Trophoblast cell (in vitro differentiated cells and primary cell): ENCODE results near the gene LIF.

Experiments
- DNase-seq, 2 donors: peaks; one replicate each; pipeline ENCODE4 v3.0.0-alpha.2; 2016
- H2AFZ ChIP-seq: 2 replicates; pipeline ENCODE4 v1.6.1; 2013; ENCODE audit warnings: low read length, moderate library complexity, mild to moderate bottlenecking; ENCODE audit not compliant: insufficient read depth, poor library complexity
- H2AK5ac ChIP-seq: 2 replicates; pipeline ENCODE4 v1.6.1; 2013; ENCODE audit warnings: mild to moderate bottlenecking, low read length
- H2BK120ac ChIP-seq: 2 replicates; pipeline ENCODE4 v1.6.1; 2013; ENCODE audit warnings: low read length, mild to moderate bottlenecking, moderate library complexity; ENCODE audit not compliant: insufficient read depth, poor library complexity
- H2BK12ac ChIP-seq: 2 replicates; pipeline ENCODE4 v1.6.1; 2013; ENCODE audit warnings: mild to moderate bottlenecking, low read length, moderate library complexity
- H2BK5ac ChIP-seq: 2 replicates; pipeline ENCODE4 v1.6.1; 2013; ENCODE audit warnings: low read length, low read depth, moderate library complexity, mild to moderate bottlenecking; ENCODE audit not compliant: poor library complexity
- H3K14ac ChIP-seq: 2 replicates; pipeline ENCODE4 v1.6.1; 2013; ENCODE audit warnings: mild to moderate bottlenecking, low read length
- H3K18ac ChIP-seq: 2 replicates; pipeline ENCODE4 v1.6.1; 2013; ENCODE audit warnings: mild to moderate bottlenecking, low read length
- H3K23ac ChIP-seq: 2 replicates; pipeline ENCODE4 v1.6.1; 2013; ENCODE audit warnings: low read length
- H3K27ac ChIP-seq: 2 replicates; pipeline ENCODE4 v1.5.1; 2013; ENCODE audit warnings: low read depth, mild to moderate bottlenecking, inconsistent platforms, low read length, moderate library complexity
- H3K27me3 ChIP-seq: 2 replicates; pipeline ENCODE4 v1.6.1; 2013; ENCODE audit warnings: inconsistent platforms, mild to moderate bottlenecking, low read length, moderate library complexity; ENCODE audit not compliant: insufficient read depth
- H3K36me3 ChIP-seq, 2 experiments: 1 replicate in 1 of 2; 2 replicates in 1 of 2; pipeline ENCODE4 v1.6.1; 2013; ENCODE audit warnings: low read length in 2 of 2, mild to moderate bottlenecking in 2 of 2, moderate library complexity in 1 of 2; ENCODE audit not compliant: insufficient read depth in 2 of 2, control insufficient read depth in 1 of 2
- H3K4ac ChIP-seq: 2 replicates; pipeline ENCODE4 v1.6.1; 2013; ENCODE audit warnings: low read depth, mild to moderate bottlenecking, low read length, moderate library complexity
- H3K4me1 ChIP-seq, 2 experiments: 1 replicate in 1 of 2; 2 replicates in 1 of 2; pipeline ENCODE4 v1.6.1; 2013; ENCODE audit warnings: low read length in 2 of 2, mild to moderate bottlenecking in 2 of 2, moderate library complexity in 1 of 2; ENCODE audit not compliant: insufficient read depth in 2 of 2, control insufficient read depth in 1 of 2
- H3K4me2 ChIP-seq: 2 replicates; pipeline ENCODE4 v1.6.1; 2013; ENCODE audit warnings: inconsistent platforms, mild to moderate bottlenecking, low read length, moderate library complexity
- H3K4me3 ChIP-seq: 2 replicates; pipeline ENCODE4 v1.5.1; 2013; ENCODE audit warnings: mild to moderate bottlenecking, low read depth, low read length, inconsistent platforms
- H3K79me1 ChIP-seq: one replicate; pipeline ENCODE4 v1.6.1; 2013; ENCODE audit warnings: low read length
- H3K79me2 ChIP-seq: 2 replicates; pipeline ENCODE4 v1.6.1; 2013; ENCODE audit warnings: low read length, mild to moderate bottlenecking; ENCODE audit not compliant: control insufficient read depth, insufficient read depth, poor library complexity
- H3K9ac ChIP-seq: 2 replicates; pipeline ENCODE4 v1.6.1; 2013; ENCODE audit warnings: mild to moderate bottlenecking, low read length
- H3K9me3 ChIP-seq: 2 replicates; pipeline ENCODE4 v1.6.1; 2013; ENCODE audit warnings: low read depth, mild to moderate bottlenecking, control low read depth, inconsistent platforms, low read length; ENCODE audit not compliant: insufficient read depth
- H4K12ac ChIP-seq: 2 replicates; pipeline ENCODE4 v1.6.1; 2013; ENCODE audit warnings: low read depth, mild to moderate bottlenecking, low read length, moderate library complexity
- H4K8ac ChIP-seq: 2 replicates; pipeline ENCODE4 v1.6.1; 2013; ENCODE audit warnings: low read depth, mild to moderate bottlenecking, low read length, moderate library complexity
- H4K91ac ChIP-seq: one replicate; pipeline ENCODE4 v1.6.1; 2013; ENCODE audit warnings: low read depth, mild to moderate bottlenecking, low read length, moderate library complexity
- WGBS: extraction: QIAGEN DNeasy Blood & Tissue Kit; methylation state at CpG from one replicate; pipeline ENCODE4 v1.1.7; 2013; ENCODE audit warnings: missing lambda C conversion rate; ENCODE audit not compliant: insufficient read length, insufficient coverage; ENCODE audit errors: extremely low coverage; 5-methylcytosine and 5-hydroxymethylcytosine counted together

Gene LIF

GRCh38 chr22:30277547-30278344, 31.2 kb upstream of the LIF start:
- no CpG with 5 or more reads among the region's 14 CpGs for WGBS
- peak overlapping the region; percentile 2 for H4K91ac ChIP-seq
- H3K4me1 ChIP-seq: peaks cover 0 to 7% of the 10 kb centered on the region in 2 experiments
- H2BK5ac ChIP-seq: no peak overlapping the region
- H3K18ac ChIP-seq: no peak overlapping the region
- H3K27me3 ChIP-seq: no peaks in the 10 kb centered on the region
- no peak for DNase-seq
- H3K79me1 ChIP-seq: no peaks in the 10 kb centered on the region
- no peak overlapping the region for H2AFZ ChIP-seq
- H4K12ac ChIP-seq: no peak overlapping the region
- no peak overlapping the region for H3K9ac ChIP-seq
- H2AK5ac ChIP-seq: no peak overlapping the region
- H4K8ac ChIP-seq: no peak overlapping the region
- no peak overlapping the region for H3K23ac ChIP-seq
- H3K4ac ChIP-seq: no peak overlapping the region
- no peak overlapping the region for H3K4me3 ChIP-seq
- peaks cover 0 to under 1% of the 10 kb centered on the region in 2 experiments for H3K36me3 ChIP-seq
- H3K27ac ChIP-seq: no peak overlapping the region
- H2BK12ac ChIP-seq: no peak overlapping the region
- peaks cover 2% of the 10 kb centered on the region for H3K9me3 ChIP-seq
- no peak overlapping the region for H2BK120ac ChIP-seq
- no peak overlapping the region for H3K14ac ChIP-seq
- H3K79me2 ChIP-seq: no peaks in the 10 kb centered on the region
- no peak overlapping the region for H3K4me2 ChIP-seq

- Histone ChIP-seq H3K4me1 (peaks cover 0 to 7% of the 10 kb centered on the region in 2 experiments), H4K8ac (no peak overlapping the region), H4K91ac (no peak overlapping the region), H2BK12ac (no peak overlapping the region), H3K27me3 (no peaks in the 10 kb centered on the region), H3K79me1 (no peaks in the 10 kb centered on the region), H2BK5ac (no peak overlapping the region), H3K27ac (no peak overlapping the region), H4K12ac (no peak overlapping the region), H3K4ac (no peak overlapping the region), H3K9me3 (peaks cover 2% of the 10 kb centered on the region), H2AK5ac (no peak overlapping the region), H3K18ac (no peak overlapping the region), H2BK120ac (no peak overlapping the region), H3K79me2 (no peaks in the 10 kb centered on the region), H3K14ac (no peak overlapping the region), H2AFZ (no peak overlapping the region), H3K4me2 (no peak overlapping the region), H3K4me3 (no peak overlapping the region), H3K9ac (no peak overlapping the region), H3K36me3 (no peaks in the 10 kb centered on the region), H3K23ac (no peak overlapping the region)
- no peak for DNase-seq
- no CpG with 5 or more reads among the region's 8 CpGs for WGBS
Measured at GRCh38 chr22:30276039-30276438, 29.5 kb upstream of the LIF start.

GRCh38 chr22:30275625-30276024, 29.1 kb upstream of the LIF start:
- H3K79me1 ChIP-seq: no peaks in the 10 kb centered on the region
- H3K14ac ChIP-seq: no peak overlapping the region
- no peak overlapping the region for H3K23ac ChIP-seq
- peaks cover 0 to 7% of the 10 kb centered on the region in 2 experiments for H3K4me1 ChIP-seq
- no peaks in the 10 kb centered on the region for H3K79me2 ChIP-seq
- no peak overlapping the region for H2AK5ac ChIP-seq
- no peak overlapping the region for H3K4me3 ChIP-seq
- no peaks in the 10 kb centered on the region for H3K27me3 ChIP-seq
- no peak overlapping the region for H2BK120ac ChIP-seq
- no peak overlapping the region for H4K91ac ChIP-seq
- no peak overlapping the region for H2BK12ac ChIP-seq
- peaks cover 4% of the 10 kb centered on the region for H3K9me3 ChIP-seq
- no peak overlapping the region for H4K12ac ChIP-seq
- H3K4me2 ChIP-seq: no peak overlapping the region
- no peak overlapping the region for H3K18ac ChIP-seq
- H3K9ac ChIP-seq: no peak overlapping the region
- DNase-seq: peak in 1 of 2 donors; percentile 50
- H3K36me3 ChIP-seq: no peaks in the 10 kb centered on the region
- H3K27ac ChIP-seq: no peak overlapping the region
- H2BK5ac ChIP-seq: no peak overlapping the region
- no peak overlapping the region for H4K8ac ChIP-seq
- no peak overlapping the region for H2AFZ ChIP-seq
- WGBS: no CpG with 5 or more reads among the region's 8 CpGs
- no peak overlapping the region for H3K4ac ChIP-seq

- H3K18ac ChIP-seq: no peak overlapping the region
- H3K23ac ChIP-seq: no peak overlapping the region
- WGBS: no CpG with 5 or more reads among the region's 9 CpGs
- no peak overlapping the region for H3K27ac ChIP-seq
- peaks cover 0 to 7% of the 10 kb centered on the region in 2 experiments for H3K4me1 ChIP-seq
- no peaks in the 10 kb centered on the region for H3K27me3 ChIP-seq
- no peak overlapping the region for H2AK5ac ChIP-seq
- H2BK12ac ChIP-seq: no peak overlapping the region
- no peaks in the 10 kb centered on the region for H3K79me2 ChIP-seq
- no peak overlapping the region for H3K4me3 ChIP-seq
- H3K4me2 ChIP-seq: no peak overlapping the region
- H3K14ac ChIP-seq: no peak overlapping the region
- H3K36me3 ChIP-seq: no peaks in the 10 kb centered on the region
- DNase-seq: no peak
- no peak overlapping the region for H3K4ac ChIP-seq
- H3K79me1 ChIP-seq: no peaks in the 10 kb centered on the region
- H2AFZ ChIP-seq: no peak overlapping the region
- no peak overlapping the region for H3K9ac ChIP-seq
- no peak overlapping the region for H4K12ac ChIP-seq
- H4K8ac ChIP-seq: no peak overlapping the region
- no peak overlapping the region for H2BK5ac ChIP-seq
- H4K91ac ChIP-seq: no peak overlapping the region
- no peak overlapping the region for H2BK120ac ChIP-seq
- H3K9me3 ChIP-seq: peaks cover 4% of the 10 kb centered on the region
Measured at GRCh38 chr22:30274437-30274812, 27.9 kb upstream of the LIF start.
